NCI-H1105 treated with DMSO at 0.1 percent for 48 hours (cell line): ENCODE measurements around the gene GSTA4.

Experiments used
- DNase-seq: peaks from one replicate; lab custom pipeline; 2025; lab: John Stamatoyannopoulos, UW

GSTA4 gene

GRCh38 chr6:52995089-52995912 lies at the start of gene GSTA4:
Gene GSTA4 (minus strand): TSS chr6:52995284. CDS start chr6:52994243, 1,041 bp downstream.
- peak; percentile 96 for DNase-seq

GRCh38 chr6:53044572-53044971 lies 49.5 kb upstream of the GSTA4 start:
- DNase-seq = no peak

- no peak for DNase-seq
These were observed 49.0 kb upstream of the GSTA4 start for GRCh38 chr6:53044071-53044470.

GRCh38 chr6:53043581-53043980 lies 48.5 kb upstream of the GSTA4 start:
- DNase-seq = no peak

GRCh38 chr6:53042112-53042511 lies 47.0 kb upstream of the GSTA4 start:
- DNase-seq = no peak

- no peak for DNase-seq
These were observed 46.3 kb upstream of the GSTA4 start for GRCh38 chr6:53041356-53041755.

- DNase-seq = no peak
These were observed 43.5 kb upstream of the GSTA4 start for GRCh38 chr6:53038596-53038995.

GRCh38 chr6:53038141-53038540 lies 43.1 kb upstream of the GSTA4 start:
- no peak for DNase-seq

- DNase-seq = no peak
These were observed 40.6 kb upstream of the GSTA4 start for GRCh38 chr6:53035549-53036213.

- no peak for DNase-seq
These were observed 38.7 kb upstream of the GSTA4 start for GRCh38 chr6:53033764-53034163.

GRCh38 chr6:53032849-53033248 lies 37.8 kb upstream of the GSTA4 start:
- DNase-seq = no peak

GRCh38 chr6:53031281-53031680 lies 36.2 kb upstream of the GSTA4 start:
- DNase-seq = no peak

- DNase-seq = no peak
These were observed 34.7 kb upstream of the GSTA4 start for GRCh38 chr6:53029761-53030160.

- no peak for DNase-seq
These were observed 34.2 kb upstream of the GSTA4 start for GRCh38 chr6:53029257-53029656.

GRCh38 chr6:53028467-53028866 lies 33.4 kb upstream of the GSTA4 start:
- DNase-seq = no peak

- DNase-seq = no peak
These were observed 32.1 kb upstream of the GSTA4 start for GRCh38 chr6:53027131-53027718.

GRCh38 chr6:53026526-53026925 lies 31.4 kb upstream of the GSTA4 start:
- DNase-seq = no peak

- no peak for DNase-seq
These were observed 28.2 kb upstream of the GSTA4 start for GRCh38 chr6:53023323-53023722.

GRCh38 chr6:53020005-53020744 lies 25.1 kb upstream of the GSTA4 start:
- DNase-seq = no peak

- no peak for DNase-seq
These were observed 23.4 kb upstream of the GSTA4 start for GRCh38 chr6:53018446-53018845.

- DNase-seq = no peak
These were observed 20.4 kb upstream of the GSTA4 start for GRCh38 chr6:53015486-53015885.

GRCh38 chr6:53014744-53015143 lies 19.7 kb upstream of the GSTA4 start:
- no peak for DNase-seq
